Sigmoid colon (tissue), 7 donors: ENCODE results near the gene NKX1-2. TPM values are rescaled to one million over a fixed set of nuclear protein-coding genes. Genes with fewer than 3 reads are reported as not detected.

Experiments
- DNase-seq: peaks from one replicate; pipeline ENCODE4 v3.0.0-alpha.2; 2019
- H3K27ac ChIP-seq, 4 donors: fragments of 200-600 bp; sonication (generic); one replicate each; pipeline ENCODE4 v1.5.1; 2016 to 2019; ENCODE audit warnings: mild to moderate bottlenecking in 1 of 4
- H3K27me3 ChIP-seq, 3 donors: fragments of 200-600 bp; sonication (generic); one replicate each; pipeline ENCODE4 v1.5.1; 2019; ENCODE audit warnings: mild to moderate bottlenecking in 1 of 3
- H3K36me3 ChIP-seq, 4 donors: fragments of 200-600 bp; sonication (generic); one replicate each; pipeline ENCODE4 v1.5.1; 2016 to 2019
- H3K4me1 ChIP-seq, 4 donors: fragments of 200-600 bp; sonication (generic); one replicate each; pipeline ENCODE4 v1.5.1; 2017 to 2019
- H3K4me3 ChIP-seq, 4 donors: fragments of 200-600 bp; sonication (generic); one replicate each; pipeline ENCODE4 v1.5.1; 2017 to 2019; ENCODE audit warnings: mild to moderate bottlenecking in 2 of 4, moderate library complexity in 1 of 4
- H3K9me3 ChIP-seq, 4 donors: fragments of 200-600 bp in 3 of 4; sonication (generic) in 3 of 4; one replicate each; pipeline versions ENCODE4 v1.5.1 to v1.6.1; 2013 to 2019
- CTCF ChIP-seq, 4 experiments: fragments of 450-650 bp in 3 of 4; fragments of 200-600 bp in 1 of 4; IDR thresholded peaks; one replicate each; pipeline ENCODE4 v1.5.1; 2016 to 2019; ENCODE audit warnings: antibody characterized with exemption in 4 of 4, mild to moderate bottlenecking in 3 of 4, moderate library complexity in 2 of 4
- EP300 ChIP-seq, 4 donors: sonication (generic); formaldehyde crosslinking; IDR thresholded peaks; one replicate each; pipeline ENCODE4 v1.6.1; 2017; ENCODE audit warnings: antibody characterized with exemption in 4 of 4
- POLR2A ChIP-seq, 2 donors: fragments of 450-650 bp; IDR thresholded peaks; one replicate each; pipeline ENCODE4 v1.6.1; 2016; ENCODE audit warnings: antibody characterized with exemption in 2 of 2, mild to moderate bottlenecking in 2 of 2, moderate library complexity in 2 of 2
- POLR2AphosphoS5 ChIP-seq, 4 donors: sonication (generic); formaldehyde crosslinking; IDR thresholded peaks; one replicate each; pipeline ENCODE4 v1.6.1; 2017; ENCODE audit warnings: antibody characterized with exemption in 4 of 4
- WGBS, 2 donors: extraction: QIAGEN DNeasy Blood & Tissue Kit; methylation state at CpG; one replicate each; pipeline ENCODE4 v1.1.7; 2013; 5-methylcytosine and 5-hydroxymethylcytosine counted together
- intact Hi-C: fragments of 100-400 bp; cut with DNase I; formaldehyde crosslinking; loops from one replicate; pipeline ENCODE4 v1.15.1; 2023
- polyA plus RNA-seq, 3 donors: library from polyadenylated mRNA; stranded (reverse); fragments of 200-250 nt; gene quantifications; one replicate each; pipeline ENCODE4 v1.2.3, GENCODE V29; 2013
- total RNA-seq, 4 donors: library from RNA; depleted of rRNA; stranded (reverse); fragments of >200 nt; gene quantifications; one replicate each; pipeline ENCODE4 v1.1.0, GENCODE V29; 2016
- donor health status: healthy with polysubstance abuse.
- donor health status: Bipolar disorder and iron deficiency.
- donor health status: healthy.

NKX1-2 gene
- total and polyA plus RNA-seq, 7 donors: not detected

GRCh38 chr10:124477614-124478363 is 28.0 kb upstream of the NKX1-2 start:
- Histone ChIP-seq H3K27me3 (no peaks in the 10 kb centered on the region), H3K9me3 (no peaks in the 10 kb centered on the region)
- TF ChIP-seq EP300 (IDR thresholded peaks at IDR 0.05) (no peak), CTCF (IDR thresholded peaks at IDR 0.05) (no peak), POLR2AphosphoS5 (IDR thresholded peaks at IDR 0.05) (no peak), POLR2A (IDR thresholded peaks at IDR 0.05) (no peak)

GRCh38 chr10:124476043-124476725 is 26.3 kb upstream of the NKX1-2 start:
- 78 to 90% methylated on average over 23 of the region's 23 CpGs for WGBS, 2 donors

More at GRCh38 chr10:124477614-124478363, 28.0 kb upstream of the NKX1-2 start:
- no peak overlapping the region for H3K27ac ChIP-seq
- 85 to 91% methylated on average over 11 of the region's 11 CpGs for WGBS, 2 donors
- no peak for DNase-seq
- H3K36me3 ChIP-seq: no peaks in the 10 kb centered on the region
- intact Hi-C loops: no loop called here
- peaks cover 0 to 3% (median 0%) of the 10 kb centered on the region in 4 donors for H3K4me1 ChIP-seq
- no peak overlapping the region for H3K4me3 ChIP-seq

GRCh38 chr10:124474514-124475070 is 24.8 kb upstream of the NKX1-2 start:
- H3K4me3 ChIP-seq: no peak overlapping the region
- no peaks in the 10 kb centered on the region for H3K9me3 ChIP-seq
- no peak overlapping the region for H3K27ac ChIP-seq
- no peak for TF ChIP-seq EP300 (IDR thresholded peaks at IDR 0.05)
- no peak for TF ChIP-seq CTCF (IDR thresholded peaks at IDR 0.05)
- TF ChIP-seq POLR2A (IDR thresholded peaks at IDR 0.05): no peak
- no peak for TF ChIP-seq POLR2AphosphoS5 (IDR thresholded peaks at IDR 0.05)
- no peak for DNase-seq
- intact Hi-C loops: no loop called here
- no peaks in the 10 kb centered on the region for H3K36me3 ChIP-seq
- WGBS, 2 donors: 85 to 88% methylated on average over 9 of the region's 9 CpGs
- no peaks in the 10 kb centered on the region for H3K27me3 ChIP-seq
- H3K4me1 ChIP-seq: peaks cover 0 to 3% (median 0%) of the 10 kb centered on the region in 4 donors

More at GRCh38 chr10:124476043-124476725, 26.3 kb upstream of the NKX1-2 start:
- DNase-seq: no peak
- intact Hi-C loops: no loop called here
- TF ChIP-seq POLR2AphosphoS5 (IDR thresholded peaks at IDR 0.05) (no peak), CTCF (IDR thresholded peaks at IDR 0.05) (no peak), EP300 (IDR thresholded peaks at IDR 0.05) (no peak), POLR2A (IDR thresholded peaks at IDR 0.05) (no peak)
- peaks cover 0 to 3% (median 0%) of the 10 kb centered on the region in 4 donors for H3K4me1 ChIP-seq
- H3K27me3 ChIP-seq: no peaks in the 10 kb centered on the region
- no peak overlapping the region for H3K4me3 ChIP-seq
- no peak overlapping the region for H3K27ac ChIP-seq
- no peaks in the 10 kb centered on the region for H3K9me3 ChIP-seq
- H3K36me3 ChIP-seq: no peaks in the 10 kb centered on the region

GRCh38 chr10:124473070-124473469 is 23.2 kb upstream of the NKX1-2 start:
- 70 to 71% methylated on average over 3 of the region's 3 CpGs for WGBS, 2 donors

More at GRCh38 chr10:124473070-124473469, 23.2 kb upstream of the NKX1-2 start:
- TF ChIP-seq POLR2AphosphoS5 (IDR thresholded peaks at IDR 0.05): no peak
- TF ChIP-seq EP300 (IDR thresholded peaks at IDR 0.05): no peak
- no peak for TF ChIP-seq POLR2A (IDR thresholded peaks at IDR 0.05)
- TF ChIP-seq CTCF (IDR thresholded peaks at IDR 0.05): no peak
- Histone ChIP-seq H3K4me1 (peaks cover 0 to 11% (median 8%) of the 10 kb centered on the region in 4 donors), H3K27me3 (no peaks in the 10 kb centered on the region), H3K9me3 (no peaks in the 10 kb centered on the region), H3K36me3 (no peaks in the 10 kb centered on the region), H3K27ac (no peak overlapping the region), H3K4me3 (no peak overlapping the region)
- intact Hi-C loops: no loop called here
- no peak for DNase-seq
